Keratinocyte (primary cell): ENCODE data around the gene SH3GLB2.

Experiments used
- EZH2 ChIP-seq: IDR thresholded peaks from one replicate; pipeline ENCODE4 v1.6.1; 2012; ENCODE audit warnings: inconsistent platforms, mild to moderate bottlenecking, low read length, moderate library complexity
- TF ChIP-seq, protein P1 (sequence below), 3 experiments: IDR thresholded peaks in 1 of 3; conservative IDR thresholded peaks in 1 of 3; optimal IDR thresholded peaks in 1 of 3; 2 replicates in 2 of 3; 3 replicates in 1 of 3; pipeline versions ENCODE3 to v1.5.1; 2011; ENCODE audit warnings: low read length in 3 of 3, mild to moderate bottlenecking in 3 of 3, moderate library complexity in 2 of 3, control low read depth in 1 of 3, inconsistent platforms in 1 of 3; ENCODE audit not compliant: insufficient read depth in 2 of 3; ENCODE audit errors: extremely low read depth in 1 of 3

DNA sequence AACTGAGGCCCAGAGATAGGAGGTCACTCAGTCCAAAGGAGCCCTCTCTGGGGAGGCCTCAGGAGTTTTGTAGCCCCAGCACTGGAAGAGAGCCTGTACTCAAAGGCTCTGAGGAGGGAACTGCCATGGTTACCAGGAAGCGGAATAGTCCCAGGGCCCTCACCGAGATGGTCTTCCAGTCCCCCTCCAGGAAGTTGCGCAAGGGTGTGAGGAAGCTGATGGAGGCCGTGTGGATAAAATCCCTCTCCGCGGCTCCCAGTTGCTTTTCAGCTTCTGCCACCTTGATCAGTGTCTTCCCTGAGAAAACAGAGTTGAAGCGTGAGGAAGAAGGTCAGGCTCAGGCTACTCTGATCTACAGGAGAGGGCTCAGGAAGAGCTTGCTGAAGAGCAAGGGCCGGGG, 13.5 kb downstream of the SH3GLB2 start:
- TF ChIP-seq, protein P1, sequence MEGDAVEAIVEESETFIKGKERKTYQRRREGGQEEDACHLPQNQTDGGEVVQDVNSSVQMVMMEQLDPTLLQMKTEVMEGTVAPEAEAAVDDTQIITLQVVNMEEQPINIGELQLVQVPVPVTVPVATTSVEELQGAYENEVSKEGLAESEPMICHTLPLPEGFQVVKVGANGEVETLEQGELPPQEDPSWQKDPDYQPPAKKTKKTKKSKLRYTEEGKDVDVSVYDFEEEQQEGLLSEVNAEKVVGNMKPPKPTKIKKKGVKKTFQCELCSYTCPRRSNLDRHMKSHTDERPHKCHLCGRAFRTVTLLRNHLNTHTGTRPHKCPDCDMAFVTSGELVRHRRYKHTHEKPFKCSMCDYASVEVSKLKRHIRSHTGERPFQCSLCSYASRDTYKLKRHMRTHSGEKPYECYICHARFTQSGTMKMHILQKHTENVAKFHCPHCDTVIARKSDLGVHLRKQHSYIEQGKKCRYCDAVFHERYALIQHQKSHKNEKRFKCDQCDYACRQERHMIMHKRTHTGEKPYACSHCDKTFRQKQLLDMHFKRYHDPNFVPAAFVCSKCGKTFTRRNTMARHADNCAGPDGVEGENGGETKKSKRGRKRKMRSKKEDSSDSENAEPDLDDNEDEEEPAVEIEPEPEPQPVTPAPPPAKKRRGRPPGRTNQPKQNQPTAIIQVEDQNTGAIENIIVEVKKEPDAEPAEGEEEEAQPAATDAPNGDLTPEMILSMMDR (optimal IDR thresholded peaks at IDR 0.05 in 1 of 3, IDR thresholded peaks at IDR 0.05 in 1 of 3, conservative IDR thresholded peaks at IDR 0.05 in 1 of 3; ENCODE audit: extremely low read depth in 1 of 3, insufficient read depth in 2 of 3, low read length in 3 of 3), result no peak
- no peak for TF ChIP-seq EZH2
